ENCODE measurements around the gene CREBRF. TPM values are rescaled to one million over a fixed set of nuclear protein-coding genes. Genes with fewer than 3 reads are reported as not detected.
A peak's percentile ranks its signal among the peaks of the same experiment; 100 is the strongest.

CREBRF gene
- total RNA-seq, 1 experiment from 2014 or later, result 12.3 TPM

DNA sequence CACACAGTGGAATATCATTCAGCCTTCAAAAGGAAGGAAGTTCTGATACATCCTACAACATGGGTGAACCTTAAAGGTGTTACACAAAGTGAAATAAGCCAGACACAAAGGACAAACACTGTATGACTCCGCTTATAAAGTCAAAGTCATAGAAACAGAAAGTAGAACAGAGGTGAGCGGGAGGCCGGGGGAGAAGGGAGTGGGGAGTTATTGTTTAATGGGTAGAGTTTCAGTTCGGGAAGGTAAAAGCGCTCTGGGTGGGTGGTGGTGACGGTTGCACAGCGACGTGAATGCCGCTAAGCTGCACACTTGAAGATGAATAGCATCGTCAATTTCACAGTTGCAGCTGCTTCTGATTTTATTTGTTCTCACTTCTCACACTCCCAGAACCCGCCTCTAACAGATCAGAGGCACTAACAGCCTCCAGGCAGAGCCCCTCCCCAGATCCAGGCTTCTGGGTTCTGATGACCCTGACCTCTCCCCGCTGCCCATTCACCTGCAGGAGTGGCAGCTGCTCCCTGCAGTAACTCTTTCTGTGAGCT lies 122.3 kb downstream of the CREBRF start:
- POLR2A ChIA-PET, result no interaction called here
- Mint-ChIP-seq H3K36me3 (ENCODE audit: insufficient read depth, unreplicated experiment) (no peaks in the 10 kb centered on the region), H3K4me3 (ENCODE audit: unreplicated experiment) (no peak overlapping the region), H3K27ac (ENCODE audit: unreplicated experiment) (no peak overlapping the region), H3K27me3 (ENCODE audit: insufficient read depth, unreplicated experiment) (no peaks in the 10 kb centered on the region), H3K9me3 (ENCODE audit: unreplicated experiment) (no peaks in the 10 kb centered on the region), H3K4me1 (ENCODE audit: low read depth, unreplicated experiment) (no peaks in the 10 kb centered on the region)
- intact Hi-C loops (cut with micrococcal nuclease; ENCODE audit: unreplicated experiment), result no loop called here
- H3K36me3 ChIP-seq (ENCODE audit: control insufficient read depth, insufficient read depth, low read length), result no peaks in the 10 kb centered on the region
- BruUV-seq (replicated peaks), result no TSS peak
- no peak overlapping the region for H3K4me3 ChIP-seq (ENCODE audit: low read depth, low read length)
- no peaks in the 10 kb centered on the region for H3K27me3 ChIP-seq (replicated peaks; ENCODE audit: control insufficient read depth, insufficient read depth, low read length)
- no peak for TF ChIP-seq CTCF (IDR thresholded peaks at IDR 0.05; ENCODE audit: insufficient read depth in 1 of 2, low read depth in 1 of 2, low read length in 1 of 2, severe bottlenecking in 1 of 2, unreplicated experiment in 1 of 2)
- H3K9me3 ChIP-seq, result peaks cover 5% of the 10 kb centered on the region; the same call in 1 of the 2 replicates
- CTCF ChIA-PET, result no interaction called here
- H3K4me1 ChIP-seq, result no peaks in the 10 kb centered on the region
- no peak for DNase-seq

DNA sequence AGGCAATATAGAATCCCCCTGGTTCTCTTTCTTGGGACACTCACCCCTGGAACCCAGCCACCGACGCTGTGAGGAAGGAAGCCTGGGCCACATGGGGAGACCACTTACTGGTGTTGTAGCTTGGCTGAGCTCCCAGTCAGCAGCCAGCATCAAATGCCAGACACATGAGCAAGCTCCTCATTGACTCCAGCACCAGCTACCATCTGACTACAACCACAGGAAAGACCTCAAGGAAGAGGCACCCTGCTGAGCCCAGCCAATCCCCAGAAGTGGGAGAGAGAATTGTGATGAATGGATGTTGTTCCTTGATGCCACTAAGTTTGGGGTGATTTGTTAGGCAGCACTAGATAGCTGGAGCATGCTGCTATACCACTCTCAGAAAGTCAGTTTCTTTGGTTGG lies 124.2 kb downstream of the CREBRF start:
- H3K36me3 Mint-ChIP-seq (ENCODE audit: insufficient read depth, unreplicated experiment), result no peaks in the 10 kb centered on the region
- no peak overlapping the region for H3K27ac Mint-ChIP-seq (ENCODE audit: unreplicated experiment)
- H3K4me1 Mint-ChIP-seq (ENCODE audit: low read depth, unreplicated experiment), result no peaks in the 10 kb centered on the region
- BruUV-seq (replicated peaks), result no TSS peak
- no peaks in the 10 kb centered on the region for H3K27me3 ChIP-seq (replicated peaks; ENCODE audit: control insufficient read depth, insufficient read depth, low read length)
- TF ChIP-seq CTCF (IDR thresholded peaks at IDR 0.05; ENCODE audit: insufficient read depth in 1 of 2, low read depth in 1 of 2, low read length in 1 of 2, severe bottlenecking in 1 of 2, unreplicated experiment in 1 of 2), result no peak
- CTCF ChIA-PET, result interaction anchor here (0.6 kb wide), 2 partner anchors 41 to 150 kb away, joined by 7 to 8 read pairs; no protein-coding TSS in a partner anchor
- no peak for DNase-seq
- H3K36me3 ChIP-seq (ENCODE audit: control insufficient read depth, insufficient read depth, low read length), result no peaks in the 10 kb centered on the region
- peaks cover 5% of the 10 kb centered on the region; the same call in 1 of the 2 replicates for H3K9me3 ChIP-seq
- intact Hi-C loops (cut with micrococcal nuclease; ENCODE audit: unreplicated experiment), result no loop called here
- H3K4me3 ChIP-seq (ENCODE audit: low read depth, low read length), result no peak overlapping the region
- H3K27me3 Mint-ChIP-seq (ENCODE audit: insufficient read depth, unreplicated experiment), result no peaks in the 10 kb centered on the region
- H3K9me3 Mint-ChIP-seq (ENCODE audit: unreplicated experiment), result no peaks in the 10 kb centered on the region
- POLR2A ChIA-PET, result no interaction called here
- H3K4me1 ChIP-seq, result no peaks in the 10 kb centered on the region
- H3K4me3 Mint-ChIP-seq (ENCODE audit: unreplicated experiment), result no peak overlapping the region

- peak in 1 of 2 experiments; percentile 15 for TF ChIP-seq CTCF (IDR thresholded peaks at IDR 0.05; ENCODE audit: insufficient read depth in 1 of 2, low read depth in 1 of 2, low read length in 1 of 2, severe bottlenecking in 1 of 2, unreplicated experiment in 1 of 2)
- BruUV-seq (replicated peaks), result no TSS peak
- Histone ChIP-seq H3K36me3 (ENCODE audit: control insufficient read depth, insufficient read depth, low read length) (no peaks in the 10 kb centered on the region), H3K27me3 (replicated peaks; ENCODE audit: control insufficient read depth, insufficient read depth, low read length) (no peaks in the 10 kb centered on the region), H3K9me3 (no peaks in the 10 kb centered on the region), H3K4me1 (no peaks in the 10 kb centered on the region), H3K4me3 (ENCODE audit: low read depth, low read length) (no peak overlapping the region)
- CTCF ChIA-PET, result no interaction called here
- Mint-ChIP-seq H3K4me1 (ENCODE audit: low read depth, unreplicated experiment) (no peaks in the 10 kb centered on the region), H3K27me3 (ENCODE audit: insufficient read depth, unreplicated experiment) (no peaks in the 10 kb centered on the region), H3K9me3 (ENCODE audit: unreplicated experiment) (no peaks in the 10 kb centered on the region), H3K4me3 (ENCODE audit: unreplicated experiment) (no peak overlapping the region), H3K27ac (ENCODE audit: unreplicated experiment) (no peak overlapping the region), H3K36me3 (ENCODE audit: insufficient read depth, unreplicated experiment) (no peaks in the 10 kb centered on the region)
- POLR2A ChIA-PET, result no interaction called here
- DNase-seq, result no peak
- intact Hi-C loops (cut with micrococcal nuclease; ENCODE audit: unreplicated experiment), result no loop called here
Measured at GRCh38 chr5:173187054-173187743, 131.0 kb downstream of the CREBRF start.
